NCI-H1436 treated with DMSO at 0.1 percent for 48 hours (cell line): ENCODE results near the gene CHST3.
"Not testable (repeated sequence)": the region's sequence is repeated elsewhere in the genome, so short reads cannot be mapped to it uniquely, and the experiment has no call there.

Experiments
- DNase-seq: peaks from one replicate; lab custom pipeline; 2025; lab: John Stamatoyannopoulos, UW

CHST3 gene, protein sequence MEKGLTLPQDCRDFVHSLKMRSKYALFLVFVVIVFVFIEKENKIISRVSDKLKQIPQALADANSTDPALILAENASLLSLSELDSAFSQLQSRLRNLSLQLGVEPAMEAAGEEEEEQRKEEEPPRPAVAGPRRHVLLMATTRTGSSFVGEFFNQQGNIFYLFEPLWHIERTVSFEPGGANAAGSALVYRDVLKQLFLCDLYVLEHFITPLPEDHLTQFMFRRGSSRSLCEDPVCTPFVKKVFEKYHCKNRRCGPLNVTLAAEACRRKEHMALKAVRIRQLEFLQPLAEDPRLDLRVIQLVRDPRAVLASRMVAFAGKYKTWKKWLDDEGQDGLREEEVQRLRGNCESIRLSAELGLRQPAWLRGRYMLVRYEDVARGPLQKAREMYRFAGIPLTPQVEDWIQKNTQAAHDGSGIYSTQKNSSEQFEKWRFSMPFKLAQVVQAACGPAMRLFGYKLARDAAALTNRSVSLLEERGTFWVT

DNA sequence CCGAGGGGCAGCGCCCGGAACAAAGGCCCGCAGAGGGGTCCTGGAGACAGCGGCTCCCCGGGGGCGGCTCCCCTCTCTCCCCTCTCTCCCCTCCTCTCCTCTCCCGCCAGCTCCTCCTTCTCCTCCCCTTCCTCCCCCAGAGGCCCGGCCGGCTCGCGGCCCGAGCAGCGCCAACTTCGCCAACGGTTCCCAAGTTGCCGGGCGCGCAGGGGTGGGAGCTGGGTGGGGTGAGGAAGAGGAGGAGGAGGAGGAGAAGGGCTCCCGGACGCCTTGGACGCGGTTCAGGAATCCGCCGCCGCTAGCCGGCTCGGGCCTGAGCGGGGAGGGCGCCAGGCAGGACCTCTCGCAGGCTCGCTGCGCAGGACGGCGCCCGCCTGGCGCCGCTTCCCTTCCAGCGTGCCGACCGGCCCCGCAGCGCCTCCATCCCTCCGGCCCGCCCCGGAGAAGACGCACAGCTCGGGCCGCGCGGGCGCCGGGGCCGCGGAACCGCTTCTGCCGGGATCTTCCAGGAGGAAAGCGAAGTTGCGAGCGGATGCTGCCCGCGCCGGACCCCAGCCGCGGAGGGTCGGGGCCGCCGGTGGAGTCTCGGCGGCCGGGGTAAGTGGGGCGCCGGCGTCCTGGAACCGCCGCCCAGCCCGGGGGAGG lies at the start of gene CHST3:
Gene CHST3 (plus strand): TSS at position 298 of the 645 bp plus-strand sequence. CDS start 41,448 bp downstream, outside the sequence.
- DNase-seq: no peak

DNA sequence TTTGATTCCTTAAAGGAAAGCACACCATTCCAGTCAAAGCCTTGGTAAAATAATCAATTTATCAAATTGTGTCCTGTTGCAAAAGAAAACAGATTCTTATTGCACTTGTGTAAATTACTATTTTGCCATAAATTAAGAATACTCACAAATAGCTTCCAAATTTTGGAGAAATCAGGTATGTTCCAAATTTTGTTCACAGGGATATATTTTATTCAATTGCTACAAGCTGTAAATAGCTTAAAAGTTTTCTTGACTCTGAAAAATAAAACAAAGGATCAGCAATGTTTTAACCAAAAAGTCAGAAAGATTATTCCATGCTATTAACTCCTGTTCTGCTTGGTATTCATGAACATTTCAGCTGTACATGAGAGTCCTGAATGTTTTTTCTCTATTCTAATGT lies 47.4 kb upstream of the CHST3 start:
- no peak for DNase-seq

DNA sequence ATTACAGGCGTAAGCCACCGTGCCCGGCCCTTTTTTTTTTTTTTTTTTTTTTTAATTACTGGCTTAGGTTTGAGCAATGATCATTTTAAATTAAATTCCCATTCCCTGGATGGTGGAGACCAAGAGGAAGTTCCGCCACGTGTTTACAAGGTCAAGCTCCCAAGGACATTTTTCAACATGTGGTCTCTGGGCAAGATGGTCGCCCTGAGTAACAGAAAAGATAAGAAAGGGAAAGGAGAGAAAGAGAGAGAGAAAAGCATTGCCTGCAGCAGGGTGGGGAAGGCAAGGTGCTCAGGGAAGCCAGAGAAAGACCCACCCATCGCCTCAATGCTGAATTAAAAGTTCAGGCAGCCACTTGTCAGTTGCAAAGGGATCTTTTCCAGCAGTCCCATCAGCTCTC lies 45.2 kb upstream of the CHST3 start:
- DNase-seq: no peak

DNA sequence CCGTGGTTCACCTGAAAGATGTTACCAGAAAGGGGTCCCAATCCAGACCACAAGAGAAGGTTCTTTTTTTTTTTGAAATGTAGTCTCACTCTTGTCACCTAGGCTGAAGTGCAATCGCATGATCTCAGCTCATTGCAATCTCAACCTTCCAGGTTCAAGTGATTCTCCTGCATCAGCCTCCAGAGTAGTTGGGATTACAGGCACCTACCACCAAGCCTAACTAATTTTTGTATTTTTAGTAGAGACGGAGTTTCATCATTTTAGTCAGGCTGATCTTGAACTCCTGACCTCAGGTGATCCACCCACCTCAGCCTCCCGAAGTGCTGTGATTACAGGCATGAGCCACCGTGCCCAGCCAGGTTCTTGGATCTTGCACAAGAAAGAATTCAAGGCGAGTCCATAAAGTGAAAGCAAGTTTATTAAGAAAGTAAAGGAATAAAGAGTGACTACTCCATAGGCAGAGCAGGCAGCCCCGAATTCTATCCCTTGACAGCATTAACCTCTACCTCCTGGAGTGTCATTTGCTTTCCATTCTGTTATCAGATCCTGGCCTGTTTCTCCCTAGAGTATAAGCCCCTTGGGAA lies 44.1 kb upstream of the CHST3 start:
- DNase-seq: not testable (repeated sequence)

DNA sequence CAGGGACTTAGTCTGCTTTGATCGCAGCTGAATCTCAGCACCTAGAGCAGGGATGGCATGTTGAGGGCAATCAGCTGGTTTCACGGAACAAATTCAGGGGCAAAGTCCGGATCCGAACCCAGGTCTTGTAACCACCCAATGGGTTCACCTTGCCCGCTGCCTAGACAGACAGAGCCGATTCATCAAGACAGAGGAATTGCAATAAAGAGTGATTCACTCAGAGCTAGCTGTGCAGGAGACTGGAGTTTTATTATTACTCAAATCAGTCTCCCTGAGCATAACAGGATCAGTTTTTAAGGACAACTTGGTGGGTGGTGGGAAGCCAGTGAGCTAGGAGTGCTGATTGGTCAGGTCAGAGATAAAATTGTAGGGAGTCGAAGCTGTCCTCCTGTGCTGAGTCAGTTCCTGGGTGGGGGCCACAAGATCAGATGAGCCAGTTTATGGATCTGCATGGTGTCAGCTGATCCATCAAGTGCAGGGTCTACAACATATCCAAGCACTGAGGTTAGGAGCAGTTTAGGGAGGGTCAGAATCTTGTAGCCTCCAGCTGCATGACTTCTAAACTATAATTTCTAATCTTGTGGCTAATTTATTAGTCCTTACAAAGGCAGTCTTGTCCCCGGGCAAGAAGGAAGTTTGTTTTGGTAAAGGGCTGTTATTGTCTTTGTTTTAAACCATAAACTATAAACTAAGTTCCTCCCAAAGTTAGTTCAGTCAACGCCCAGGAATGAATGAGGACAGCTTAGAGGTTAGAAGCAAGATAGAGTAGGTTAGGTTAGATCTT lies 43.5 kb upstream of the CHST3 start:
- DNase-seq: no peak

DNA sequence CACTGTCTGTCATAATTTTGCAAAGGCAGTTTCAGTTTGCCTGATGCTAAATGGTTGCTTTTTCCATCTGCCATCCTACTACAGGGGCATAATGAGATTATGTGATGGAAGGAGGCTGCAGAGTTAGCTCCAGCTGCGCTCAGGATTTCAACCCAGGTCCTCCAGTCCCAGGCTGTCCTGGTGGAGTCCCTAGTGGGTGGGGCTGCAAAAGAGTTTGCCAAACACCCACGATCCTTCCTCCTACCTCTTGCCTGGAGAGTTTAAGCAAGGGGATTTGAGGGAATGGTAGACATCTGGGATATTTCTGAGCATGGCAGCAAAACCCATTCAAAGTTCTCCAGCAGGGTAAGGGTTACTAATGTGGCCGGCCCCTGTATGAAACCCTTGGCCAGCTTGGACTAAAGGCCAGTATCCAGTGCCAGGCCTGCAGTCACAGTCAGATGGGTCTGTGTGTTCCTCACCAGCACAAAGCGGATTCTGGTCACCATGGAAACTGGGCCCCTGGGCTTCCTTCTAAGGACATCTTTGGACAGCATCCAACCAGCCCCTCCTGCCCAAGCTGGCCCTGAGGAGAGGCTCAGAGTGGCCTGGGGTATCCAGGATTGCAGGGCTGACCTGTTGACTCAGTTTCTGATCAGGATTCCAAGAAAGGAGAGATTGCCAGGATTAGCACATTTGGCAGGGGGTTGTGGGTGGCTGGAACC lies 42.7 kb upstream of the CHST3 start:
- DNase-seq: no peak

DNA sequence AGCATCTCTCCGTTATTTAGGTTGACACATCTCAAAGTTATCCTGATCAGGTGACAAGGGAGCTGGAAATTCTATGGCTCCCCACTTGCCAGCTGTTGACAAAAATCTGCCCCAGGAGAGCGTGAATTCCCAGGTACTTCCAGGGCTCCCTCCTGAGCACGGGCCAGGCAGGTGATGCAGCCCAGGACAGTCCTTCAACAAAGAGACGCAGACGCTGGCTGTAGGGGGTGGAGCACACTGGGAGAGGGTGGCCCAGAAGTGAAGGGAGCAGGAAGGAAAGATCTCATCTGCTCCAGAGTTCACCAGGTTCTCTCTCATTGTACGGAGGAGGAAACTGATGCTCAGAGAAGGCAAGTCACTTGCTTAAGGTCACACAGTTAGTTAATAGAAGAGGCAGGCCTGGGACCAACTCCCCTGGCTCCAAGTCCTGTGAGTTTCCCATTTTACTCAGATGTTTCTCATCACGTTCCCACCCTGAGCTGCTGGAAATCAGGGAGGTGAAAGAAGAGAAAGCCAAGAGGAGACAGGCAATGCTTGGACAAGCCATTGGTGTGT lies 41.0 kb upstream of the CHST3 start:
- no peak for DNase-seq

DNA sequence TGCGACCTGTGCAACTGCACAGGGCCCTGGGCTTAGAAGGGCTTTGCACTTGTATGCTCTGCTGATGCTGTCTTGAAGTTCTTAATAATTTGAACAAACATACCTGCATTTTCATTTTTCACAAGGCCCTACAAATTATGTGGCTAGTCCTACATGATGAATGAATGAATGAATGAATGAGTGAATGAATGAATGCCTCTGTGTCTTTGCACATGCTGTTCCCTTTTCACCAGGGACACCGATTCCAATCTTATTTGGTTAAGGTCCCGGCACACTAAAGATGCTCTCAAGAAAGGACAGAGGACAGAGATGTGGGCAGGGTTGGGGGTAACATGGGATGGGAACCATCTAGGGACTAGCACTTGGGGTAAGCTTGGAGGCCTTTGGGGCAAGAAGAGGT lies 39.4 kb upstream of the CHST3 start:
- DNase-seq: no peak

DNA sequence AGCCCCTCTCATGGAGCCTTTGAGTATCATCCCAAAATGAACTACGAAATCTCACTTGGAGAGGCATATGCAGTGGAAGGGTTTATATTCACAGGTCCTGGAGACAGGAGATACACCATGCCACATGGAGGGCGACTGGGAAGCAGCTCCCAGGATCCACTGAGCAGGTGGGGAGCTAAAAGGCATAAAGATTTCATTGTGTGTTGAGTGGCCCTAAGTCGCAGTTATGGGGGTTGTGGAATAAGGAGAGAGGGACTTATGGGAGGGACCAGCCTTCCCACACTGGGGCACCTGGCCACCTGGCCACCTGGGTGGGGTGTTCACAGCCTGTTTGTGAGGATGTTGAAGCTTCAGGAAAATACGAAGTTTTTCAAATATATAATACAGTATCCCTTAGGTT lies 37.0 kb upstream of the CHST3 start:
- no peak for DNase-seq

DNA sequence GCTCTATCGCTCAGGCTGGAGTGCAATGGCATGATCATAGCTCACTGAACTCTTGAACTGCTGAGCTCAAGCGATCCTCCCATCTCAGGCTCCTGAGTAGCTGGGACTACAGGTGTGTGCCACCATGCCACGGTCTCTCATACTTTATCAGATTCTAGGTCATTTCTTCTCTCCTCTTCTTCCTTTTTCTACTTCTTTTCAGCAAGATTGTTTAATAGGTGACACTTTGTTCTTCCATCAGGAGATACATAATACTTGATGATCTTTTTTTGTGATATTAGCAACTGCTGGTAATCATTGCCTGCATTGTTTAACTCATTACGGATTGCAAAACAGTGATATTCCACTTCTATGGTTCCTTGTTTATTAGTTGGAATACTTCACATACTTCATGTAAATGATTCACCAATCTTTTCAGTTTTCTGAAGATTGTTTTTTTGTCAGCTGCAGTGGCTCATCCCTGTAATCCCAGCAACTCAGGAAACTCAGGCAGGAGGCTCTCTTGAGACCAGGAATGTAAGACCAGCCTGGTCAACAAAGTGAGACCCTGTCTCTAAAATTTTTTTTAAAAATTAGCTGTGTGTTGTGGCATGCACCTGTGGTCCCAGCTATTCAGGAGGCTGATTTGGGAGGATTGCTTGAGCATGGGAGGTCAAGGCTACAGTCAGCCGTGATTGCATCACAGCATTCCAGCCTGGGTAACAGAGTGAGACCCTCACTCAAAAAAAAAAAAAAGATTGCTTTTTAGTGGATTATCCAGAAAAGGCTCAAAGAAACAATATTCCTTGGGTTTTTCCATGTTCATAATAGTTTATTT lies 36.2 kb upstream of the CHST3 start:
- DNase-seq: no peak

DNA sequence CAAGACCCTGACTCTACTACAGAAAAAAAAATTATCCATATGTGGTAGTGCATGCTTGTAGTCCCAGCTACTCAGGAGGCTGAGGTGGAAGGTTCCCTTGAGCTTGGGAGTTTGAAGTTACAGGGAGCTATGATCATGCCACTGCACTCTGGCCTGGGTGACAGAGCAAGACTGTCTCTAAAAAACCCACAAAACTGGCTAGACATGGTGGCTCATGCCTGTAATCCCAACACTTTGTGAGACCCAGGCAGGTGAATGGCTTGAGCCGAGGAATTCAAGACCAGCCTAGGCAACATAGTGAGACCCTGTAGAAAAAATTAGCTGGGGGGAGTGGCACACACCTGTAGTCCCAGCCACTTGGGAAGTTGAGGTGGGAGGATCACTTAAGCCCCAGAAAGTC lies 32.9 kb upstream of the CHST3 start:
- no peak for DNase-seq

DNA sequence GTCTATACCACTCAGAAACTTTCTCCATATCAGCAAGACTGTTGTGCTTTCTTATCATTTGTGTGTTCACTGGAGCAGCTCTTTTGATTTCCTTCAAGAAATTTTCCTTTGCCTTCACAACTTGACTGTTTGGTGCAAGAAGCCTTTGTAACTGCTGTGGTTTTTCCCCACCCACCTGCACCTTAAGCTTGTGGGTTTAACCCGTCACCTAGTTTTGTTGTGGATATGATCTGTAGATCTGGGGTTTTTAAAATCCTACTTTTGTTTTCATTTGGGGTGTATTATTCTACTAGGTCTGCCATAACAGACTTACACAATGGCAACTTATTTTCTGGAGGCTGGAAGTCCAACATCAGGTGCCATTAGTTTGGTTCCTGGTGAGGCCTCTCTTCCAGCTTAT lies 30.5 kb upstream of the CHST3 start:
- no peak for DNase-seq

DNA sequence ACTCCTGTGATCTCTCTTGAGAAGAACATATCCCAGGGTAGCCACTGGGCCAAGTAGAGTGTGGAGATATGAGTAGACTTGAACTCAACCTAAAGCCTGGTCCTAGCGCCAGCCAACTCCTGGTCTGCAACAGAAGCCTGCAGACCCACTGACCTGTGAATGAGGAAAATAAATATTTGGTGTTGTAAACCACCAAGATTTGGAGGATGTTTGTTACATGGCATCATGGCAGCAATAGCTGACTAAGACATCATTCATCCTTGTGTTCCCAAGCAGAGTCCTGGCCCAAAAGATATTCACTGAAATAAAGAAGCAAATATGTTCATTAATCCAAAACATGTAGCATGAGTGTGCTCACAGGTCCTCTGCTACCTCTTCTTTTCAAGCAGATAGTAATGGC lies 26.0 kb upstream of the CHST3 start:
- no peak for DNase-seq

DNA sequence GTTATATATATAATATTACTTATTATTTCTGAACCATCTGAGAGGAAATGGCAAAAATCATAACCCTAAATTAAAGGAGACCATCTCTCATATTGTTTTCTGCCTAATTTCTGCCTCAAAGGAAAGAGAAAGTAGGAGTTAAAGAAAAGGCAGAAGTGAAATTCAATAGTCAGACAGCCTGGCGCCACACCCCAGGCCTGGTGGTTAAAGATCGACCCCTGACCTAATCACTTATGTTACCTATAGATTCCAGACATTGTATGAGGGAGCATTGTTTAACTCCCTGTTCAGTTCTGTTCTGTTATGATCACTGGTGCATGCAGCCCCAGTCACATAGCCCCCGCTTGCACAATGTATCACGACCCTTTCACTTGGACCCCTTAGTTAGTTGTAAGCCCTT lies 24.9 kb upstream of the CHST3 start:
- no peak for DNase-seq

DNA sequence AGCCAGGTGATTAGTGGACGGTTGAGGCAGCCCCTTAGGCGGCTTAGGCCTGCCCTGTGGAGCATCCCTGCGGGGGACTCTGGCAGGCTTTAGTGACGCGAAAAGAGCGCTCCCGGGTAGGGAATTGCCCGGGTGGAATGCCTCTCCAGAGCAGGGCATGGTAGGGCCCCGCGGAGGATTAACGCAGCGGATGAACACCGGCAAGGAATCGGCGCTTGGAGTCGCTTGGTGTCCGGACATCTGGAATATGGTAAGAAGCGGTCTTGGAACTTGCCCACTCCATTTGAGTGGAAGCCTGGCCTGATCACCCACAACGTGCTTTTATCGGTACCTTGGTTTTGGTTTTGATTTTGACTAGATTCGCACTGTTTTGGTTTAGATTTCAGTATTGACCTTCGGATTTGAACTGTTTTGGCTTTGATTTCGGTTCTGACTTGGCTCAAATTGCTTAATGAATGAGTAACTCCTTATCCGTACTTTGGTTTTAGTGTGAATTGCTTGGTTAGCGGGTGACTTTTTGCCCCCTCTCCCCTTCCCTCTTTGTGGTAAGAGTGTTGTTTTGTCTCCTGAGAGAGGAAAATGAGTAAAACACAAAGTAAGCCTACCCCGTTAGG lies 24.2 kb upstream of the CHST3 start:
- DNase-seq: no peak

DNA sequence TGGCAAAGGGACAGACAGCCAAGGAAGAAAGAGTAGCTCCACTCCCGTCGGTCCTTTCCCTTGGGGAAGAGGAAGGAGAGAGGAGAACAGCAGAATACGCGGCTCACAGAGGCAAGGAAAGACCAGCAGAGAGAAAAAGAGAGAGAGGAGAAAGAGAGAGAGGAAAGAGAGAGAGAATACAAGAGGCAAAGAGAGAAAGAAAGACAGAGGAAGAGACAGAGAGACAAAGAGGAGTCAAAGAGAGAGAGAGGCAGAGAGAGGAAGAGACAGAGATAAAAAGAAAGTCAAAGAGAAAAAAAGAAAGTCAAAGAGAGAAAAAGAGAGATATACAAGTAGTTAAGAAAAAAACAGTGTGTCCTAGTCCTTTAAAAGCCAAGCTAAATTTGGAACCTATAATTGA lies 23.4 kb upstream of the CHST3 start:
- no peak for DNase-seq

DNA sequence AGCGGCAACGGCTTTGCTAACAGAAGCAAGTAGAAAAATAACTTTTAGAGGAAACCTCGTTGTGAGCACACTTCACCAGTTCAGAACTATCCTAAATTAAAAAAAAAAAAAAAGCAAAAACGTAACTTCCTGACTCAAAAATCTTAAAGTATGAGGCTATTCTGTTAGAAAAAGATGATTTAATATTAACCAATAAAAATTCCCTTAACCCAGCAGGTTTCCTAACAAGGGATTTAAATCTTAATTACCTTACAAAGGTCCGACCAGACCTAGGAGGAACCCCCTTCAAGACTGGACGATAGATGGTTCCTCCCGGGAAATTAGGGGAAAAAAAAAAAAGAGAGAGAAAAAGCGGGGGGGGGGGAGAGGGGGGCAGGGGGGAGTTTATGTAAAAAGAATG lies 22.9 kb upstream of the CHST3 start:
- DNase-seq: no peak

DNA sequence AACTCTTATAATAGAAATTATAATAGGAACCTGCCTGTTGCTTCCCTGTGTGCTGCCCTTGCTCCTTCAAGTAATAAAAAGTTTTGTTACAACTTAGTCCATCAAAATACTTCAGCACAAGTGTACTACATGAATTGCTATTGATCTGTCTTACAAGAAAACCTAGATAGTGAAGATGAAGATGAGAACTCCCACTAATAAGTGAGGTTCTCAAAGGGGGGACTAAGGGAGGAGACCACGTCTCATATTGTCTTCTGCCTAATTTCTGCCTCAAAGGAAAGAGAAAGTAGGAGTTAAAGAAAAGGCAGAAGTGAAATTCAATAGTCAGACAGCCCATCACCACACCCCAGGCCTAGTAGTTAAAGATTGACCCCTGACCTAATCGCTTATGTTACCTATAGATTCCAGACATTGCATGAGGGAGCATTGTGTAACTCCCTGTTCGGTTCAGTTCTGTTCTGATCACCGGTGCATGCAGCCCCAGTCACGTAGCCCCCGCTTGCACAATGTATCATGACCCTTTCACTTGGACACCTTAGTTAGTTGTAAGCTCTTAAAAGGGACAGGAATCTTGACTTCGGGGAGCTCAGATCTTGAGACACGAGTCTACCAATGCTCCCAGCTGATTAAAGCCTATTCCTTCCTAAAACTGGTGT lies 18.2 kb upstream of the CHST3 start:
- no peak for DNase-seq

DNA sequence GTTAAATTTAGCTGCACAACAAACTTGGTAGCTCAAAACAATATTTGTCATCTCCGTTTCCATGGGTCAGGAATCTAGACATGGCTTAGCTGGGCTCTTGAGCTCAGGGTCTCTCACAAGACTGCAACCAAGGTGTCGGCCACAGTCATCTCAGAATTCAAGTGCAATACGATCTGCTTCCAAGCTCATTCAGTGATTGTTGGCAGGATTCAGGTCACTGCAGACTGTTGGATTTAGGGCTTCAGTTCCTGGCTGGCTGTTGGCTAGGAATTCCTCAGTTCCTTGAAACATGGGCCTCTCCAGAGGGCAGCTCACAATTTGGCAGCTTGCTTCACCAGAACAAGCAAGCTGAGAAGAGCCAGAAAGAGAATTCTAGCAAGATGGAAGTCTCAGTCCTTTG lies 17.5 kb upstream of the CHST3 start:
- no peak for DNase-seq
